ENCODE data around the gene SDK2.
"Not testable (repeated sequence)": the region's sequence is repeated elsewhere in the genome, so short reads cannot be mapped to it uniquely, and the experiment has no call there.

The SDK2 gene

DNA sequence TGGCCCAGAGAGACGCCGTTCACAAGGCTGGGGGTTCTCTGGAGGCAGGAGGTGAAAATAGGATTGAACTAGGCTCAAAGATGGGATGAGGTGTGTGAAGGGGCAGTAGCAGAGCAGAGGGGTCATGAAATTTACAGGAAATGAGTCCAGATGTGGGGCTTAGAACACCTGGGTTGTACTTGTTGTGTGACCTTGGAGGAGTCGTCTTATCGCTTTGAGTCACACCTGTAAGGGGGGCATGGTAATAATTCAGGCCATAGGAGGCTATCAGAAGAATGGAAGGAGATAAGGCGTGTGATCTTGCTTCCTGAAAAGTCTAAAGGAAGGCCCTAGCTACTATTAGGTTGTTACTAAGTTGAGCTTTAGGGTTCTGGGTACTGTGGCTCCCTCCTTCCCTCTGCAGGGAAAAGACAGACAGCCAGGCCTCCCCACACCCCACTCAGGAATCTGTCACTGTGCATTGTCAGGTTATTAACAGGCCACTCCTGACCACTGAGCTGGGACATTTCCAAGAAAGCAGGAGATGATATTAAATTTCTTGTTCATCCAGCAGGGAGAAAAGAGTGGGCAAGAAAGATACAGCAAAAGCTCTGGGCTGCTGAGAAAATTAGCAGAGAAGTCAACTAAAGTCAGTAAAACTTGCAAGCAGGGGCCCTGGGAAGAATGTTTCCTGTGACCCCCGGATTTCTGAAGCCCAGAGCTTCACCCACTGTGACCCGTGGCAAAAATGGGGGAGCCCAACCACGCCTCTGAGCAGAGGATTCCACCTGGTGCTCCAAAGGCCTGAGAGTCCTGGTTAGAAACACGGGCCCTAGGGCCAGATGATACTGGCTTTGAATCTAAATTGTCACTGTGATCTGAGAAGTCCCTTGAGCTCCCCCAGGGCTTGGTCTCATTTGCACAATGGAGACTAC is 326.5 kb downstream of the SDK2 start:
- FAIRE-seq (no peak), DNase-seq (ENCODE audit: insufficient read length, low spot score) (no peak)
- TF ChIP-seq, protein P1, sequence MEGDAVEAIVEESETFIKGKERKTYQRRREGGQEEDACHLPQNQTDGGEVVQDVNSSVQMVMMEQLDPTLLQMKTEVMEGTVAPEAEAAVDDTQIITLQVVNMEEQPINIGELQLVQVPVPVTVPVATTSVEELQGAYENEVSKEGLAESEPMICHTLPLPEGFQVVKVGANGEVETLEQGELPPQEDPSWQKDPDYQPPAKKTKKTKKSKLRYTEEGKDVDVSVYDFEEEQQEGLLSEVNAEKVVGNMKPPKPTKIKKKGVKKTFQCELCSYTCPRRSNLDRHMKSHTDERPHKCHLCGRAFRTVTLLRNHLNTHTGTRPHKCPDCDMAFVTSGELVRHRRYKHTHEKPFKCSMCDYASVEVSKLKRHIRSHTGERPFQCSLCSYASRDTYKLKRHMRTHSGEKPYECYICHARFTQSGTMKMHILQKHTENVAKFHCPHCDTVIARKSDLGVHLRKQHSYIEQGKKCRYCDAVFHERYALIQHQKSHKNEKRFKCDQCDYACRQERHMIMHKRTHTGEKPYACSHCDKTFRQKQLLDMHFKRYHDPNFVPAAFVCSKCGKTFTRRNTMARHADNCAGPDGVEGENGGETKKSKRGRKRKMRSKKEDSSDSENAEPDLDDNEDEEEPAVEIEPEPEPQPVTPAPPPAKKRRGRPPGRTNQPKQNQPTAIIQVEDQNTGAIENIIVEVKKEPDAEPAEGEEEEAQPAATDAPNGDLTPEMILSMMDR (IDR thresholded peaks at IDR 0.05; ENCODE audit: insufficient read depth, missing control alignments) = no peak

DNA sequence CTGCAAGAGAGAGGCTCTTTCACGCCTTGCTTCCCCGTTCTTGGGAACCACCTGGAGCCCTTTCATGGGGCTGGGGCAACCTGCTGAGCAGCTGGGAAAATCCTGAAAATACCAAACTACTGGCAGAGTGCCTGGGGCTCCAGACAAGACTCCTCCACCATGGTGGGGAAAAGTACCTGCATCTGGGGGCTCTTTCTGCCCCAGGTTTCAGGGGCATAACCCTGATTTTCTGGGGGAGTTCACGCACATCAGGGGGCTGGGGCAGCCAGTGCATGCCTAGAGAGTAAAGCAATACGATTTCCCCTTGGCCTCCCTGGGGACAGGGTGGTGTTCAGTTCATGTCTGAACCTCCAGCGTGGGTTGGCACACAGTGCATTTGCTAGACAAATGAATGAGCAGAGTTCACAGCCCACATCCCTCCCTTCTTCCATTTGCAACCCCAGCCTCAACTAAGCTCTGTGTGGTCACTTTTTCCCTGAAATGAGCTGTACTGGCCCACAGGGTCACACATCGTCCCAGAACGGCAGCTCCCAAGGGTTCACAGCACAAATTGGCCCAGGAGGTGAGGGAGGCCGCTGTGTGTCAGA is 327.2 kb downstream of the SDK2 start:
- DNase-seq (ENCODE audit: insufficient read length, low spot score) (no peak), FAIRE-seq (no peak)
- TF ChIP-seq, protein P1 (IDR thresholded peaks at IDR 0.05; ENCODE audit: insufficient read depth, missing control alignments) = no peak

DNA sequence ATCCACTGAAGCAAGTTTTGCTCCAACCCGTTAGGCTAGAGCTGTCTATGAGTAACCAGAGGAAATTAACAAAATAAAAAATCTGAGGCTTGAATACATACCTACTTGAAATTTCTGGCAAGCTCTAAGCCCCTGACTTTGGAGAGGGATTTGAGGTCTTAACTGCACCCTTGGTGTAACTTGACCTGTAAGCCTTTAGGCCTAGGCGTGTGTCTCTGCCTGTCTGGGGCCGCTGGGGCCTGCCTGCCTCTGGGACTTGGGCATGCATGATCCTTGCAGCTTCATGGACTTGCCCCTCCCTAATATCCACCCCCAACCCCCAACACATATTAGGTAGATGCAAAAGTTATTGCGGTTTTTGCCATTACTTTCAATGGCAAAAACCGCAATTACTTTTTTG is 328.8 kb downstream of the SDK2 start:
- no peak for FAIRE-seq

DNA sequence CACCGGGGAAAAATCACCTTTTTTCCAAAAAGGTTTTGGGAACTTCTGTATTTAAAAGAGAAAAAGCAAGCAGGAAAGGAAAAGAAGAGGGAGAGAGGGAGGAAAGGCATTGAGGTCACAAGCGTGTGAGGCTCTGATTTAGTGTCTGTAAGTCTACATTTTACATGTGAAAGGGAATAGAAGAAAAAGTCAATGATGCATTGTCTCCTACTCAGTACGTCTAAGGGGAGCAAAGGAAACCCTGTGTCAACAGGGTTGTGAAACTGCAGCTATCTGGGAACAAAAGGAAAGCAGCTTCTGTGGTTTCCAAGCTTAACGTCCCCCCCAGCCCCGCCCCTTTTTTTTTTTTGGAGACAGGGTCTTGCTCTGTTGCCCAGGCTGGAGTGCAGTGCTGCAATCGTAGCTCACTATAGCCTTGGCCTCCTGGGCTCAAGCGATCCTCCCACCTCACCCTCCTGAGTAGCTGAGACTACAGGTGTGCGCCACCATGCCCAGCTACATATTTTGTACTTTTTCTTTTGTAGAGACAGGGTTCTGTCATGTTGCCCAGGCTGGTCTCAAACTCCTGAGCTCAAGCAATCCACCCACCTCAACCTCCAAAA is 330.6 kb downstream of the SDK2 start:
- DNase-seq (ENCODE audit: insufficient read length, low spot score) = no peak
- FAIRE-seq = no peak
- TF ChIP-seq, protein P1 (IDR thresholded peaks at IDR 0.05; ENCODE audit: insufficient read depth, missing control alignments) = no peak

More for the DNA sequence above, 328.8 kb downstream of the SDK2 start:
- DNase-seq (ENCODE audit: insufficient read length, low spot score) = no peak
- TF ChIP-seq, protein P1 (IDR thresholded peaks at IDR 0.05; ENCODE audit: insufficient read depth, missing control alignments) = no peak

DNA sequence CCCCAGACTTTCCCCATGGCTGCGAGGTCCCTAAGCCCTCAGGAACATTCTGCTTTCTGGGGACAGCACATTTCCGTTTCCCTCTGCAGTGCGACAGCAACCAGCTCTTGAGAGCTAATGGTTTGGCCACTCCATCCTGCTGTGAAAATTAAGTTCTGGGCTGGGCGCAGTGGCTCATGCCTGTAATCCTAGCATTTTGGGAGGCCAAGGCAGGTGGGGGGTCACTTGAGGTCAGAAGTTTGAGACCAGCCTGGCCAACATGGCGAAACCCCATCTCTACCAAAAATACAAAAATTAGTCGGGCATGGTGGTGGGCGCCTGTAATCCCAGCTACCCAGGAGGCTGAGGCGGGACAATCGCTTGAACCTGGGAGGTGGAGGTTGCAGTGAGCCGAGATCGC is 331.4 kb downstream of the SDK2 start:
- DNase-seq (ENCODE audit: insufficient read length, low spot score); FAIRE-seq: not testable (repeated sequence)

DNA sequence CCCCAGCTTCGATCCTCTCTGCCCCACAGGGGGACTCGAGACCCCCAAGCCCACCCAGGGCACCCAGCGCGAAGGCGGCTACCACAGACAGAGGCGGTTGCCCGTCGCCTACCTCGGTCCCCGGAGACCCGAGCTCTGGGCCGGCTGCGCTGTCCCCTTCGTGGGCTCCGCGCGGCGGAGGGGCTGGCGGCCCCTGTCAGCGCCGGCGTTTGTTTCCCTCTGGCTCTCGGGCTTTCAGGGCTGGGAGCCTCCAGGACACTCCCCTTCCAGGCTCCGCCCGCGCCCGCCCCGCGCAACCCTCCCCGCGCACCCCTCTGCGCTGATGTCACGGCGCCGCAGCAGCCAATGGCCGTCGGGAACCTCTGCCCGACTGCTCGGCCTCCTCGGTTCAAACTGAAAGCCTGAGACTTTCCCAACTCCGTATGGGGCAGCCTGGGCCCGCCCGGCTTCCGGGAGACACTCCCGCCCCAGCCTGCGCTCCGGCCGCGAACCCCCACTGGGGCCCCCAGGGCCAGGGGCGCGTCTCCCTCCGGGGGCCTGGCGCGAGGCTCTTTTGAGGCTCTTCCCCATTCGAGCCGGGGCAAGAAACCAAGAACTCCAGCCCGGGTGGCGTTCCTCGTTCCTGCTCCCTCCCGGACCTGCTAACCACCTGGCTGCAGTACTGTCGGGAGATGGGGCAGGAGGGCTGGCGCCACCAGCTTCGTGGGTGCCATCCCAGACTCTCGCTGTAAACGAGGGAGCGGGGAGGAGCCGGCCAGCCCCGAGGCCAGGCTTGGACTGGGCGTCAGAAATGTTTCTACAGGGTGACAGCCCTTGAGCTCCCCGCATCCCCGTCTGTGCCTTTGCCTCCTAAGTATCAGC is 332.2 kb downstream of the SDK2 start, which contains the start of gene CDC42EP4:
CDC42EP4 (minus strand) TSS at position 221 of the 861 bp plus-strand sequence. CDS start 25,501 bp downstream, outside the sequence.
- TF ChIP-seq, protein P1 (IDR thresholded peaks at IDR 0.05; ENCODE audit: insufficient read depth, missing control alignments) = no peak
- FAIRE-seq (no peak), DNase-seq (ENCODE audit: insufficient read length, low spot score) (peak; percentile 75)

DNA sequence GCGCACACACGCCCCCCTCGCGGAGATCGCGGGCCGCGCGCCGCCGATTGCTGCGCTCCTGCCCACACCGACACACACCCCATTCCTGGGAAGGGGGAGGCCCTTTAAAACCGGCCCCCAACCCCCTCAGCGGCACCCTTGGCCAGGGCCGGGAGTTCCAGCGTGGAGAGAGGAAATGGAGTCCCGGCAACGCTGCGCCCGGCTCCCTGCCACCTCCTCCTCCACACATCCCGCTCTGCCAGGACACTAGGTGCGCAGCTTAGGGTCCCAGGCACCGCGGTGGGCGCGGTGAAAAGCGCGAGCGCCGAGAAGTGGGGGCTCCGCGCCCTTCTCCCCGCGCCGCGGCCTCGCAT is 332.8 kb downstream of the SDK2 start:
- TF ChIP-seq, protein P1 (IDR thresholded peaks at IDR 0.05; ENCODE audit: insufficient read depth, missing control alignments) = no peak
- FAIRE-seq (no peak), DNase-seq (ENCODE audit: insufficient read length, low spot score) (no peak)
